Naive B cell (primary cell): Measurements from ENCODE around the gene BRD3OS. TPM values are rescaled to one million over a fixed set of nuclear protein-coding genes. Genes with fewer than 3 reads are reported as not detected.

Experiments
- ATAC-seq, 2 donors: fragments of 150-1000 bp; cut with Tn5 transposase; 2 replicates each; pipeline ENCODE4 v1.10.0; 2021; ENCODE audit warnings: low read depth in 2 of 2, mild to moderate bottlenecking in 2 of 2, moderate library complexity in 2 of 2
- DNase-seq: peaks from one replicate; pipeline ENCODE4 v3.0.0; 2022
- H3K27ac Mint-ChIP-seq, 6 donors: one replicate each; pipeline ENCODE4 v1.8.0; 2020 to 2022; ENCODE audit warnings: mild to moderate bottlenecking in 6 of 6, mixed read lengths in 6 of 6, moderate library complexity in 5 of 6, inconsistent platforms in 2 of 6
- H3K27me3 Mint-ChIP-seq, 3 donors: one replicate each; pipeline ENCODE4 v1.8.0; 2021 to 2022; ENCODE audit warnings: mixed read lengths in 3 of 3, mild to moderate bottlenecking in 1 of 3
- H3K36me3 Mint-ChIP-seq, 2 donors: one replicate each; pipeline ENCODE4 v1.8.0; 2020 to 2022; ENCODE audit warnings: mixed read lengths in 2 of 2, inconsistent platforms in 1 of 2, mild to moderate bottlenecking in 1 of 2
- H3K4me1 Mint-ChIP-seq, 3 donors: one replicate each; pipeline ENCODE4 v1.8.0; 2020 to 2022; ENCODE audit warnings: mixed read lengths in 3 of 3, inconsistent platforms in 1 of 3, mild to moderate bottlenecking in 1 of 3, moderate library complexity in 1 of 3
- H3K4me3 Mint-ChIP-seq, 8 donors: one replicate each; pipeline ENCODE4 v1.8.0; 2020 to 2022; ENCODE audit warnings: mild to moderate bottlenecking in 8 of 8, mixed read lengths in 8 of 8, moderate library complexity in 8 of 8, inconsistent platforms in 2 of 8
- H3K9me3 Mint-ChIP-seq, 7 donors: one replicate each; pipeline ENCODE4 v1.8.0; 2020 to 2022; ENCODE audit warnings: mixed read lengths in 7 of 7, mild to moderate bottlenecking in 5 of 7, inconsistent platforms in 2 of 7, moderate library complexity in 1 of 7
- polyA plus RNA-seq, 6 donors: library from polyadenylated mRNA; unstranded; fragments of 300-500 nt; fragmentation: Illumina TruSeq; gene quantifications; one replicate each; pipeline ENCODE4 v1.2.3, GENCODE V29; 2021; ENCODE audit warnings: low read depth in 6 of 6

Gene BRD3OS
- polyA plus RNA-seq, 6 donors from 2014 or later, result 31.3 to 45.1 (median 35.9) TPM

- Mint-ChIP-seq H3K27me3 (peaks cover 14 to 32% (median 21%) of the 10 kb centered on the region in 3 donors), H3K27ac (no peak overlapping the region), H3K36me3 (peaks cover 0 to 15% of the 10 kb centered on the region in 2 donors), H3K9me3 (peaks cover 0 to 5% (median 0%) of the 10 kb centered on the region in 7 donors), H3K4me1 (peaks cover 0 to 8% (median 0%) of the 10 kb centered on the region in 3 donors), H3K4me3 (no peak overlapping the region)
- DNase-seq (no peak), ATAC-seq (no peak)
These were observed 22.0 kb upstream of the BRD3OS start for GRCh38 chr9:134003237-134003636.

GRCh38 chr9:134004131-134004873 lies 21.0 kb upstream of the BRD3OS start:
- Mint-ChIP-seq H3K27me3 (peaks cover 17 to 38% (median 21%) of the 10 kb centered on the region in 3 donors), H3K9me3 (peaks cover 0 to 5% (median 0%) of the 10 kb centered on the region in 7 donors), H3K36me3 (peaks cover 0 to 15% of the 10 kb centered on the region in 2 donors), H3K4me1 (peaks cover 0 to 8% (median 0%) of the 10 kb centered on the region in 3 donors), H3K4me3 (no peak overlapping the region), H3K27ac (no peak overlapping the region)
- DNase-seq (no peak), ATAC-seq (no peak)

GRCh38 chr9:134004881-134005280 lies 20.4 kb upstream of the BRD3OS start:
- ATAC-seq (no peak), DNase-seq (no peak)
- Mint-ChIP-seq H3K9me3 (peaks cover 0 to 5% (median 0%) of the 10 kb centered on the region in 7 donors), H3K27ac (peak overlapping the region in 1 of 6 donors; percentile 54), H3K27me3 (peaks cover 17 to 38% (median 21%) of the 10 kb centered on the region in 3 donors), H3K36me3 (peaks cover 0 to 15% of the 10 kb centered on the region in 2 donors), H3K4me3 (no peak overlapping the region), H3K4me1 (peaks cover 0 to 8% (median 0%) of the 10 kb centered on the region in 3 donors)

GRCh38 chr9:134005381-134005780 lies 19.9 kb upstream of the BRD3OS start:
- no peak overlapping the region for H3K4me3 Mint-ChIP-seq
- H3K4me1 Mint-ChIP-seq, result peaks cover 0 to 8% (median 0%) of the 10 kb centered on the region in 3 donors
- peaks cover 17 to 33% (median 21%) of the 10 kb centered on the region in 3 donors for H3K27me3 Mint-ChIP-seq
- no peak for ATAC-seq
- H3K9me3 Mint-ChIP-seq, result peaks cover 0 to 5% (median 0%) of the 10 kb centered on the region in 7 donors
- H3K36me3 Mint-ChIP-seq, result peaks cover 0 to 15% of the 10 kb centered on the region in 2 donors
- H3K27ac Mint-ChIP-seq, result no peak overlapping the region
- DNase-seq, result no peak

DNA sequence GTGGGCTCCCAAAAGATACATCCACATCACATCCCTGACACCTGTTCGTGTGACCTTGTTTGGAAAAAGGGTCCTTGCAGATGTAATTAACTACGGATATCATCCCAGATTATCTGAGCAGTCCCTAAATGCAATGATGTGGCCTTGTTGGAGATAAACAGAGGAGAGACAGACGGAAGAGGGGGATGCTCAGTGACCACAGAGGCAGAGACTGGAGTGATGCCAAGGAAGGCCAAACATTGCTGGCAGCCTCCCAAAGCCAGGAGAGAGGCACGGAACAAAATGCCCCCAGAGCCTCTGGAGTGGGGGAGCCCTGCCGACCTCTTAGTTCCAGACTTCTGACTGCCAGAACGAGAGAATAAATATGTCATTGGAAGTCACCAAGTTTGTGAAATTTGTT lies 18.1 kb upstream of the BRD3OS start:
- no peak for DNase-seq
- peak overlapping the region in 2 of 6 donors; percentile 38 to 47 for H3K27ac Mint-ChIP-seq
- ATAC-seq, result no peak

DNA sequence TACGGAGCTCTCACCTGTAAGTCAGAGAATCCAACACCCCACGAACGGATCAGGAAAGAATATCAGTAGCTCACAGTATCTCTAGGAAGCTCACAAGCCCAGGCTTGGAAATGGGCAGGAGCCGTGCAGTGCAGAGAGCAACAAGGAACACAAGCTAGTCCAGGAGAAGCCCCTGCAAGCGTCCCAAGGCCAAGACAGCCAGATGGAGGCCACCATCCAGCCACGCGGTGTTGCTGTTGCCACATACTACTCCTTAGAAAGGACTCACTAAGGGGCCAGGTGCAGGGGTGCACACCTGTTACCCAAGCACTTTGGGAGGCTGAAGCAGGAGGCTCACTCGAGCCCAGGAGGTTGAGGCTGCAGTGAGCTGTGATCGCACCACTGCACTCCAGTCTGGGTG lies 17.7 kb upstream of the BRD3OS start:
- peaks cover 0 to 5% (median 2%) of the 10 kb centered on the region in 7 donors for H3K9me3 Mint-ChIP-seq
- peaks cover 0 to 8% (median 0%) of the 10 kb centered on the region in 3 donors for H3K4me1 Mint-ChIP-seq
- H3K27me3 Mint-ChIP-seq, result peaks cover 17 to 24% (median 21%) of the 10 kb centered on the region in 3 donors
- peak overlapping the region in 2 of 6 donors; percentile 38 to 47 for H3K27ac Mint-ChIP-seq
- ATAC-seq (no peak), DNase-seq (no peak)
- H3K36me3 Mint-ChIP-seq, result peaks cover 0 to 15% of the 10 kb centered on the region in 2 donors
- no peak overlapping the region for H3K4me3 Mint-ChIP-seq

More for the DNA sequence above, 18.1 kb upstream of the BRD3OS start:
- H3K4me1 Mint-ChIP-seq, result peaks cover 0 to 8% (median 0%) of the 10 kb centered on the region in 3 donors
- peaks cover 0 to 5% (median 2%) of the 10 kb centered on the region in 7 donors for H3K9me3 Mint-ChIP-seq
- peaks cover 0 to 15% of the 10 kb centered on the region in 2 donors for H3K36me3 Mint-ChIP-seq
- no peak overlapping the region for H3K4me3 Mint-ChIP-seq
- peaks cover 17 to 29% (median 21%) of the 10 kb centered on the region in 3 donors for H3K27me3 Mint-ChIP-seq

DNA sequence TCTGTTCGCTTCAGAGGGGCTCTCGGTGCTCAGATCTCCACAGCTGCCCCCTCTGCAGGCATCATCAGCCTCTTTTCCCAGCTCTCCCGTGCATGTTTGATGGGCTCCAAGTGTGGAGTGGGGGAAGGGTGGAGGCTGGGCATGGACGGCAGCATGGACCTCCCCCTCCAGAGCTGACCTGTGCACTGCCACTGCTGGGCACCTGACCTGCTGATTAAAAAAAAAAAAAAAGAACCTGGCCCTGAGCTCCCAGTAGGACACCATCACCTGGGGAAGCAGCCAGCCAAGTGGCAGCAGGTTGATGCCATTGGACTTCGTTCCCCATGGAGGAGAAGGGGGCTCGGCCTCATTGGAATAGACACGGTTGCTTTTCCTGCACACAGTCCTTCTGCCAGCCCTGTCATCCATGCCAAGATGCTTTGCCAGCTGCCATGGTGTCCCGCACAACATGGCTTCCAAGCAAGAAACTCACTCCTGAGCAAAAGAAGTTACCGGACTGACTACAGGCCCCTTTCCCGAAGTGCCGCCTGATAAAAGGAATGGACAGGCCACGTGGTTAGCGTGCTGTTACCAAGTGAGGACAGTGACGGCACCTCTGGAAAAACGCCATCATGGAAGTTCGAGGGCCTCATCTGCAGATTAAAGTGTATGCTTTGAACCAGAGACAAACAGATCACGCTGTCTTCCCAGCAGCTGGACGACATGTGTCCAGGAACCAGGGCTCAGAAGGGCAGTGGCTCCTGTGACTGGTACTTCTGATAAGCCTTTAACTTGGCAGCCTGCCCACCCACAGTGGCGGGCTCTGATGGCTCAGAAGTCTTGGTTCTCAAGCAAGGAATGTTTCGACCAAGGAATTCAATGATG lies 14.7 kb upstream of the BRD3OS start:
- peaks cover 0 to 4% (median 0%) of the 10 kb centered on the region in 3 donors for H3K4me1 Mint-ChIP-seq
- DNase-seq (no peak), ATAC-seq (no peak)
- peaks cover 0 to 9% (median 4%) of the 10 kb centered on the region in 7 donors for H3K9me3 Mint-ChIP-seq
- H3K4me3 Mint-ChIP-seq, result no peak overlapping the region
- no peak overlapping the region for H3K27ac Mint-ChIP-seq
- peaks cover 12 to 22% (median 13%) of the 10 kb centered on the region in 3 donors for H3K27me3 Mint-ChIP-seq
- H3K36me3 Mint-ChIP-seq, result peaks cover 0 to 7% of the 10 kb centered on the region in 2 donors

DNA sequence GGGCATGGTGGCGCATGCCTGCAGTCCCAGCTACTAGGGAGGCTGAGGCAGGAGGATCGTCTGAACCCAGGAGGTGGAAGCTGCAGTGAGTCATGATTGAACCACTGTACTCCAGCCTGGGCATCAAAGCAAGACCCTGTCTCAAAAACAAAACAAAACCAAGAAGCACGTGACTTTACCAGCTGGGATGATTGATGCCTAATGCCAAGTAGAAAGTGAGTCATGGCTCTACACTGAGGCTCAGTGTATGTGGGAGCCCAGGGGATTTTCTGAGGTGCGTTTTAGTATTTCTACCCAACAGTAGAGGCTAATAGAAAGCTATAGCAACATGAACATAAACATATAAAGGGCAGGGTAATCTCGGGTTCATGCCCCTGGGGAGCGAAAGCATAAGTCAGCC lies 13.9 kb upstream of the BRD3OS start:
- Mint-ChIP-seq H3K36me3 (peaks cover 0 to 7% of the 10 kb centered on the region in 2 donors), H3K27me3 (peaks cover 12 to 22% (median 13%) of the 10 kb centered on the region in 3 donors), H3K27ac (no peak overlapping the region), H3K4me1 (peaks cover 0 to 4% (median 0%) of the 10 kb centered on the region in 3 donors), H3K9me3 (peaks cover 0 to 9% (median 4%) of the 10 kb centered on the region in 7 donors), H3K4me3 (no peak overlapping the region)
- ATAC-seq (no peak), DNase-seq (no peak)

- peak overlapping the region in 1 of 8 donors; percentile 37 for H3K4me3 Mint-ChIP-seq
- no peaks in the 10 kb centered on the region for H3K36me3 Mint-ChIP-seq
- H3K27ac Mint-ChIP-seq, result peak overlapping the region in 3 of 6 donors; percentile 29 to 71 (median 66)
- no peaks in the 10 kb centered on the region for H3K27me3 Mint-ChIP-seq
- DNase-seq (no peak), ATAC-seq (no peak)
- no peaks in the 10 kb centered on the region for H3K4me1 Mint-ChIP-seq
- peaks cover 0 to 9% (median 4%) of the 10 kb centered on the region in 7 donors for H3K9me3 Mint-ChIP-seq
These were observed 10.3 kb upstream of the BRD3OS start for GRCh38 chr9:134014946-134015345.

DNA sequence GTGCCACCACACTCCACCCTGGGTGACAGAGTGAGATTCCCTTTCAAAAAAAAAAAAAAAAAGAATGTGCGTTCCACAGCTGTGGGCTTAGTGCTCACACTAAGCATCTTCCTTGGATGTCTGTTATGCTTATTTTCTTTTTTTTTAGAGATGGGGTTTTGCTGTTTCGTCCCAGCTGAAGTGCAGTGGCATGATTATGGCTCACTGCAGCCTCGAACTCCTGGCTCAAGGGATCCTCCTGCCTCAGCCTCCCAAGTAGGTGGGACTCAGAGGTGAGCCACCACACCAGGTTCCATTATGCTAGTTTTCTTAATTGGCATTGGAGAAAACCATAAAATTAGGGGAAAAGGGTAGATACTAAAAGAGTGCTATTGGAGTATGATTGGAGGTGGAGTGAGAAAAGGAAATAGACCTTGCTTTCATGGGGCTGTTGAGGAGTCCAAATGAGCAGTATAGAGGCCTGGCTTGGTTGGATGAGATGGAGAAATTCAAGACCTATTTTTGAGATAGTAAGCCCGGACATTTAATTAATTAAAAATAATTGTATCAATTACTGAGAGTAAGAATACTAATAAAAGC lies 978 bp upstream of the BRD3OS start:
- DNase-seq (no peak), ATAC-seq (no peak)
- Mint-ChIP-seq H3K27me3 (no peaks in the 10 kb centered on the region), H3K4me3 (peak overlapping the region in 7 of 8 donors; percentile 17 to 91 (median 78)), H3K36me3 (no peaks in the 10 kb centered on the region), H3K4me1 (peaks cover 10 to 28% (median 12%) of the 10 kb centered on the region in 3 donors), H3K27ac (peak overlapping the region; percentile 57 to 98 (median 72)), H3K9me3 (no peaks in the 10 kb centered on the region)

DNA sequence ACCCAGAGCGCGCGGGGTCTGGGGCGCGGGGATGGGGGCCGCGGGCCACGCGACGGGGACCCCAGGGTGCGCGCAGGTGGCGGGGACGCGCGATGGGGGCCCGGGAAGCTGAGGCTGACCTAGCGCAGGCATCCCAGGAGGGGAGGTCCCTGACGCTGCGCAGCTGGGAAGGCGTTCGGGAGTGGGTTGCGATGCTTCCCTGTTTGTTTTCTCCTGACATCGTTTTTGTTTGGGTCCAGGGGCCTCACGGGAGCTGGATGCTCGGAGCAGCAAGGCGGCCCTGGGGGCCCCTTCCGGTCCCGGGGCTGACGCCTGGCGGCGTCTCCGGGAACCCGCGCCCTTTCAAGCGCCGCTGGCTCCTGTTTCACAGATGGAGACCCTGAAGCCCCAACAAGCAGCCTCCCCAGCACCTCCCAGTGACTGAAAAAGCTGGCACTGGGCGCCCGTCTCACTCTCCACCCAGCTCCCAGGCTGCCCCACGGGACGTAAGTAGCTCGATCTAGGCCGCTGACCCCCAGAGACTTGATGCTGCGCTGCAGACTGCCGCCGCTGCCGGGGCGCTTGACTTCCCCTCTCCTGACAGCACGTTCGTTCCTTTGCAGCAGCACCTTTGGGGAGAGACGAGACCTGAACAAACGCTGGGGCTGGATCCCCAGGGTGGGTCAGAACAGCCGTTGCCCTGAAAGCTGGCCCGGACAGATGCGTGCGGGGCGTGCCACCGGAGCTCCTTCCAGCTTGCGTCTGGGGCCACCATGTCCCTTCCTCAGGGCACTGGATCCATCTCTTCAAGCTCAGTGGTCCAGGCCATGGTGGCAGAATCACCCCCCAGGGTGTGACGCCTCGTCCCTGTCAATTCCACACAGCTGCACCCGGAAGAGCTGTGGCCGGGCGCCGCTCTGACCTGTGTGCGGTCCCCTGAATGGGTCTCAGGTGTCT lies 593 bp downstream of the BRD3OS start:
- H3K27me3 Mint-ChIP-seq, result no peaks in the 10 kb centered on the region
- no peaks in the 10 kb centered on the region for H3K36me3 Mint-ChIP-seq
- H3K27ac Mint-ChIP-seq, result peak overlapping the region in 4 of 6 donors; percentile 32 to 88 (median 54)
- peak overlapping the region; percentile 78 to 91 (median 84) for H3K4me3 Mint-ChIP-seq
- ATAC-seq, result peak; percentile 54 to 59
- no peaks in the 10 kb centered on the region for H3K9me3 Mint-ChIP-seq
- H3K4me1 Mint-ChIP-seq, result peaks cover 10 to 28% (median 12%) of the 10 kb centered on the region in 3 donors
- peak; percentile 63 for DNase-seq

DNA sequence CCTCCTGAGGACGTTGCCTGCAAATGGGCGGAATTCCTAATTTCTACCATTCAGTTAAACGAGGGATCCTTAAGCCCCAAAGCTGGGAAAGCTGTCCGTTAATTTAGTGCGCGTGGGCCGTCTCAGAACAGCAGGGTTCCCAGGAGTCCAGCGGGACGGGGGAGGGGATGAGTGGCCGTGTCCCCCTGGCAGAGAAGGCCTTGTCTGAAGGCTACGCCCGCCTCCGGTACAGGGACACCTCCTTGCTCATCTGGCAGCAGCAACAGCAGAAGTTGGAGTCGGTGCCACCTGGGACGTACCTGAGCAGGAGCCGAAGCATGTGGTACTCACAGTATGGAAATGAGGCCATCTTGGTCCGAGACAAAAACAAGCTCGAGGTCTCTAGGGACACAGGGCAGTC lies 1.3 kb downstream of the BRD3OS start:
- H3K27me3 Mint-ChIP-seq, result no peaks in the 10 kb centered on the region
- H3K27ac Mint-ChIP-seq, result no peak overlapping the region
- no peak for ATAC-seq
- peak overlapping the region; percentile 78 to 91 (median 84) for H3K4me3 Mint-ChIP-seq
- H3K9me3 Mint-ChIP-seq, result no peaks in the 10 kb centered on the region
- DNase-seq, result no peak
- no peaks in the 10 kb centered on the region for H3K36me3 Mint-ChIP-seq
- H3K4me1 Mint-ChIP-seq, result peaks cover 10 to 28% (median 12%) of the 10 kb centered on the region in 3 donors
